HEK293 (cell line): Measurements from ENCODE around the gene CRISP1.

Experiments
- CTCF ChIA-PET: fragments of 350-600 bp; formaldehyde crosslinking; extraction: SDS; loops from one replicate; lab custom pipeline; 2021; ENCODE audit warnings: antibody characterized with exemption; lab: Yijun Ruan, JAX
- POLR2A ChIA-PET: fragments of 300-600 bp; formaldehyde crosslinking; extraction: SDS; loops from one replicate; lab custom pipeline; 2020; ENCODE audit warnings: antibody characterized with exemption, inconsistent platforms; lab: Yijun Ruan, JAX
- H3K27ac ChIP-seq: fragments of 200-500 bp; sonication (Bioruptor generic); 2 replicates; pipeline ENCODE4 v1.5.1; 2014; ENCODE audit warnings: low read depth, low read length, control low read depth, inconsistent platforms; ENCODE audit errors: extremely low read depth
- H3K36me3 ChIP-seq, 2 experiments: fragments of 200-500 bp in 1 of 2; sonication (Bioruptor generic) in 1 of 2; 1 replicate in 1 of 2; 2 replicates in 1 of 2; pipeline ENCODE4 v1.5.1; 2014 to 2017; ENCODE audit warnings: inconsistent platforms in 2 of 2, low read length in 2 of 2; ENCODE audit not compliant: control insufficient read depth in 2 of 2, insufficient read depth in 1 of 2
- H3K4me1 ChIP-seq: fragments of 200-500 bp; sonication (Bioruptor generic); 2 replicates; pipeline ENCODE4 v1.5.1; 2014; ENCODE audit warnings: mild to moderate bottlenecking, low read length, inconsistent platforms; ENCODE audit not compliant: control insufficient read depth, insufficient read depth
- H3K4me3 ChIP-seq: 2 replicates; pipeline ENCODE4 v1.5.1; 2011; ENCODE audit warnings: low read depth, mild to moderate bottlenecking, control low read depth, low read length, moderate library complexity
- H3K9me3 ChIP-seq: fragments of 200-500 bp; sonication (Bioruptor generic); 2 replicates; pipeline ENCODE4 v1.5.1; 2014; ENCODE audit warnings: low read depth, low read length, inconsistent platforms; ENCODE audit not compliant: control insufficient read depth, insufficient read depth
- GLI4 ChIP-seq: fragments of 450-650 bp; formaldehyde crosslinking; IDR thresholded peaks from 2 replicates; pipeline ENCODE4 v1.5.1; 2016; ENCODE audit warnings: missing biosample characterization, missing genetic modification characterization
- HOXA7 ChIP-seq: sonication (generic); formaldehyde crosslinking; IDR thresholded peaks from 2 replicates; pipeline ENCODE4 v1.8.1; 2022; ENCODE audit warnings: missing genetic modification reagents, borderline replicate concordance
- PRDM10 ChIP-seq: fragments of 450-650 bp; formaldehyde crosslinking; IDR thresholded peaks from 2 replicates; pipeline ENCODE4 v1.5.1; 2016; ENCODE audit warnings: missing biosample characterization, missing genetic modification characterization
- SP7 ChIP-seq: fragments of 450-650 bp; formaldehyde crosslinking; IDR thresholded peaks from 2 replicates; pipeline ENCODE4 v1.5.1; 2016; ENCODE audit warnings: missing biosample characterization, missing genetic modification characterization
- YY1 ChIP-seq: fragments of 450-650 bp; formaldehyde crosslinking; IDR thresholded peaks from 2 replicates; pipeline ENCODE4 v1.5.1; 2018; ENCODE audit warnings: missing biosample characterization, missing genetic modification characterization
- ZBTB17 ChIP-seq: fragments of 450-650 bp; formaldehyde crosslinking; IDR thresholded peaks from 2 replicates; pipeline ENCODE4 v1.5.1; 2016; ENCODE audit warnings: missing biosample characterization, missing genetic modification characterization
- ZBTB8A ChIP-seq: fragments of 450-650 bp; formaldehyde crosslinking; IDR thresholded peaks from 2 replicates; pipeline ENCODE4 v1.5.1; 2016; ENCODE audit warnings: missing biosample characterization, missing genetic modification characterization
- ZFP3 ChIP-seq: fragments of 450-650 bp; formaldehyde crosslinking; IDR thresholded peaks from 2 replicates; pipeline ENCODE4 v1.5.1; 2016; ENCODE audit warnings: low read depth, missing biosample characterization, missing genetic modification characterization
- ZFP41 ChIP-seq: fragments of 450-650 bp; formaldehyde crosslinking; IDR thresholded peaks from 2 replicates; pipeline ENCODE4 v1.5.1; 2016; ENCODE audit warnings: missing biosample characterization, missing genetic modification characterization, borderline replicate concordance
- ZNF202 ChIP-seq: fragments of 450-650 bp; formaldehyde crosslinking; IDR thresholded peaks from 2 replicates; pipeline ENCODE4 v1.5.1; 2016; ENCODE audit warnings: missing biosample characterization, missing genetic modification characterization, borderline replicate concordance
- ZNF335 ChIP-seq: fragments of 450-650 bp; formaldehyde crosslinking; conservative IDR thresholded peaks from 2 replicates; pipeline ENCODE4 v1.5.1; 2016; ENCODE audit warnings: missing biosample characterization, missing genetic modification characterization
- ZNF37A ChIP-seq: fragments of 450-650 bp; IDR thresholded peaks from 2 replicates; pipeline ENCODE4 v1.5.1; 2018; ENCODE audit warnings: missing biosample characterization, missing genetic modification characterization
- ZNF423 ChIP-seq: fragments of 450-650 bp; formaldehyde crosslinking; IDR thresholded peaks from 2 replicates; pipeline ENCODE4 v1.5.1; 2016; ENCODE audit warnings: missing biosample characterization, missing genetic modification characterization
- ZNF510 ChIP-seq: fragments of 450-650 bp; formaldehyde crosslinking; IDR thresholded peaks from 2 replicates; pipeline ENCODE4 v1.5.1; 2018; ENCODE audit warnings: mild to moderate bottlenecking, missing genetic modification characterization, missing biosample characterization; ENCODE audit not compliant: insufficient replicate concordance
- ZNF571 ChIP-seq: fragments of 450-650 bp; formaldehyde crosslinking; IDR thresholded peaks from 2 replicates; pipeline ENCODE4 v1.5.0; 2017; ENCODE audit warnings: missing biosample characterization, missing genetic modification characterization
- ZNF658 ChIP-seq: fragments of 450-650 bp; formaldehyde crosslinking; IDR thresholded peaks from 2 replicates; pipeline ENCODE4; 2016; ENCODE audit warnings: missing biosample characterization, missing genetic modification characterization
- ZNF701 ChIP-seq: fragments of 450-650 bp; formaldehyde crosslinking; IDR thresholded peaks from 2 replicates; pipeline ENCODE4 v1.5.1; 2016; ENCODE audit warnings: missing biosample characterization, missing genetic modification characterization
- ZNF707 ChIP-seq: fragments of 450-650 bp; formaldehyde crosslinking; IDR thresholded peaks from 2 replicates; pipeline ENCODE4 v1.5.1; 2016; ENCODE audit warnings: missing biosample characterization, missing genetic modification characterization
- ZSCAN16 ChIP-seq: fragments of 450-650 bp; formaldehyde crosslinking; IDR thresholded peaks from 2 replicates; pipeline ENCODE4 v1.5.1; 2016; ENCODE audit warnings: missing biosample characterization, missing genetic modification characterization
- TF ChIP-seq, protein P1 (sequence below): fragments of 450-650 bp; formaldehyde crosslinking; IDR thresholded peaks from 2 replicates; pipeline ENCODE4 v1.5.1; 2017; ENCODE audit warnings: missing biosample characterization, missing genetic modification characterization
- TF ChIP-seq, protein P2 (sequence below): fragments of 450-650 bp; formaldehyde crosslinking; IDR thresholded peaks from 2 replicates; pipeline ENCODE4 v1.5.1; 2016; ENCODE audit warnings: missing biosample characterization, missing genetic modification characterization

The CRISP1 gene

DNA sequence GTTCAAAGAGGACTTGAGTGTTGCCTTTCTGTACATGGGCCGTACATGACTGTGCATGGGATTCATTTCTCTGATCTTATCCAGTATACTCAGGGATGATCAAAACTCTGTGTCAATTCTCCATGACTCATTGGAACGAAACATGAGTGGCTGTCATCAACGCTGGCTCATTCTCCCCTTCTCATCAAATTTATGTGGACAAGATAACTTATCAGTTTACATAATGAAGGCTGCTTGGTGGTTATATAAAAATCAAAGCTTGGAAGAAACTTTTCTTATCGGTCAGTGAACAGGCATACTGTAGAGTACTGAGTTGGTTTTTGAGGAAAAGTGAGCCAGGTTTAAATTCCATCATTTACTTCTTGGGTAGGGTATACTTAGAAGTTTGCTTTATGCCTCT lies 24.9 kb downstream of the CRISP1 start:
- Histone ChIP-seq H3K4me3 (no peak overlapping the region), H3K4me1 (no peaks in the 10 kb centered on the region), H3K9me3 (no peaks in the 10 kb centered on the region), H3K27ac (no peak overlapping the region), H3K36me3 (no peaks in the 10 kb centered on the region)
- POLR2A ChIA-PET = no interaction called here
- CTCF ChIA-PET = interaction anchor here (0.5 kb wide), 1 partner anchor 220 kb away, joined by 4 read pairs; no protein-coding TSS in a partner anchor
- TF ChIP-seq YY1 (tag by site-specific recombination) (no peak), ZNF423 (no peak), SP7 (tag by site-specific recombination) (no peak), GLI4 (tag by site-specific recombination) (no peak), ZNF335 (no peak), ZBTB17 (tag by site-specific recombination) (no peak), ZNF510 (no peak), ZSCAN16 (tag by site-specific recombination) (no peak), ZNF707 (tag by site-specific recombination) (no peak), ZNF701 (tag by site-specific recombination) (no peak), ZFP3 (no peak), ZNF202 (tag by site-specific recombination) (no peak), ZBTB8A (tag by site-specific recombination) (no peak), PRDM10 (tag by site-specific recombination) (no peak)
- TF ChIP-seq, protein P1, sequence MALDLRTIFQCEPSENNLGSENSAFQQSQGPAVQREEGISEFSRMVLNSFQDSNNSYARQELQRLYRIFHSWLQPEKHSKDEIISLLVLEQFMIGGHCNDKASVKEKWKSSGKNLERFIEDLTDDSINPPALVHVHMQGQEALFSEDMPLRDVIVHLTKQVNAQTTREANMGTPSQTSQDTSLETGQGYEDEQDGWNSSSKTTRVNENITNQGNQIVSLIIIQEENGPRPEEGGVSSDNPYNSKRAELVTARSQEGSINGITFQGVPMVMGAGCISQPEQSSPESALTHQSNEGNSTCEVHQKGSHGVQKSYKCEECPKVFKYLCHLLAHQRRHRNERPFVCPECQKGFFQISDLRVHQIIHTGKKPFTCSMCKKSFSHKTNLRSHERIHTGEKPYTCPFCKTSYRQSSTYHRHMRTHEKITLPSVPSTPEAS (tag by site-specific recombination) = no peak
- TF ChIP-seq, protein P2, sequence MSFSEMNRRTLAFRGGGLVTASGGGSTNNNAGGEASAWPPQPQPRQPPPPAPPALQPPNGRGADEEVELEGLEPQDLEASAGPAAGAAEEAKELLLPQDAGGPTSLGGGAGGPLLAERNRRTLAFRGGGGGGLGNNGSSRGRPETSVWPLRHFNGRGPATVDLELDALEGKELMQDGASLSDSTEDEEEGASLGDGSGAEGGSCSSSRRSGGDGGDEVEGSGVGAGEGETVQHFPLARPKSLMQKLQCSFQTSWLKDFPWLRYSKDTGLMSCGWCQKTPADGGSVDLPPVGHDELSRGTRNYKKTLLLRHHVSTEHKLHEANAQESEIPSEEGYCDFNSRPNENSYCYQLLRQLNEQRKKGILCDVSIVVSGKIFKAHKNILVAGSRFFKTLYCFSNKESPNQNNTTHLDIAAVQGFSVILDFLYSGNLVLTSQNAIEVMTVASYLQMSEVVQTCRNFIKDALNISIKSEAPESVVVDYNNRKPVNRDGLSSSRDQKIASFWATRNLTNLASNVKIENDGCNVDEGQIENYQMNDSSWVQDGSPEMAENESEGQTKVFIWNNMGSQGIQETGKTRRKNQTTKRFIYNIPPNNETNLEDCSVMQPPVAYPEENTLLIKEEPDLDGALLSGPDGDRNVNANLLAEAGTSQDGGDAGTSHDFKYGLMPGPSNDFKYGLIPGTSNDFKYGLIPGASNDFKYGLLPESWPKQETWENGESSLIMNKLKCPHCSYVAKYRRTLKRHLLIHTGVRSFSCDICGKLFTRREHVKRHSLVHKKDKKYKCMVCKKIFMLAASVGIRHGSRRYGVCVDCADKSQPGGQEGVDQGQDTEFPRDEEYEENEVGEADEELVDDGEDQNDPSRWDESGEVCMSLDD (tag by site-specific recombination) = no peak

- ChIA-PET CTCF (interaction anchor here (1.5 kb wide), 1 partner anchor 308 kb away, joined by 7 read pairs; no protein-coding TSS in a partner anchor), POLR2A (no interaction called here)
- no peak for TF ChIP-seq ZFP41 (tag by site-specific recombination)
- TF ChIP-seq HOXA7 (CRISPR knock-in tag) = no peak
- TF ChIP-seq ZNF658 = no peak
- TF ChIP-seq ZNF37A (tag by site-specific recombination) = no peak
- no peak for TF ChIP-seq ZNF571 (tag by site-specific recombination)
Measured at GRCh38 chr6:49839957-49840356, 26.4 kb downstream of the CRISP1 start.

More at GRCh38 chr6:49839957-49840356, 26.4 kb downstream of the CRISP1 start:
- Histone ChIP-seq H3K27ac (no peak overlapping the region), H3K9me3 (no peaks in the 10 kb centered on the region), H3K4me3 (no peak overlapping the region), H3K4me1 (no peaks in the 10 kb centered on the region), H3K36me3 (no peaks in the 10 kb centered on the region)
